GM21723 (cell line): ENCODE data around the gene TACC2.

Source experiments
- ATAC-seq: cut with Tn5 transposase; IDR thresholded peaks from one replicate; pipeline ENCODE4 v1.9.1; 2021; ENCODE audit warnings: mild to moderate bottlenecking, moderate library complexity; ENCODE audit not compliant: unreplicated experiment

TACC2 gene

GRCh38 chr10:122116331-122116730 lies 127.4 kb downstream of the TACC2 start:
- ATAC-seq, result no peak

GRCh38 chr10:122117475-122117874 lies 128.5 kb downstream of the TACC2 start:
- no peak for ATAC-seq

- no peak for ATAC-seq
These were observed 131.2 kb downstream of the TACC2 start for GRCh38 chr10:122120008-122120744.

- ATAC-seq, result no peak
These were observed 132.1 kb downstream of the TACC2 start for GRCh38 chr10:122121059-122121458.

GRCh38 chr10:122122493-122122892 lies 133.5 kb downstream of the TACC2 start:
- ATAC-seq, result no peak

- no peak for ATAC-seq
These were observed 134.2 kb downstream of the TACC2 start for GRCh38 chr10:122123186-122123585.

- ATAC-seq, result no peak
These were observed 135.4 kb downstream of the TACC2 start for GRCh38 chr10:122124342-122124741.

GRCh38 chr10:122124808-122125207 lies 135.8 kb downstream of the TACC2 start:
- no peak for ATAC-seq

- no peak for ATAC-seq
These were observed 138.0 kb downstream of the TACC2 start for GRCh38 chr10:122126763-122127659.

GRCh38 chr10:122127943-122128342 lies 139.0 kb downstream of the TACC2 start:
- no peak for ATAC-seq

GRCh38 chr10:122128357-122128756 lies 139.4 kb downstream of the TACC2 start:
- ATAC-seq, result no peak

GRCh38 chr10:122130474-122131110 lies 141.6 kb downstream of the TACC2 start:
- no peak for ATAC-seq

- no peak for ATAC-seq
These were observed 143.4 kb downstream of the TACC2 start for GRCh38 chr10:122132331-122132755.

- no peak for ATAC-seq
These were observed 144.1 kb downstream of the TACC2 start for GRCh38 chr10:122132882-122133565.

- no peak for ATAC-seq
These were observed 146.5 kb downstream of the TACC2 start for GRCh38 chr10:122135251-122136025.

GRCh38 chr10:122138831-122139625 lies 150.1 kb downstream of the TACC2 start:
- no peak for ATAC-seq

- ATAC-seq, result no peak
These were observed 150.7 kb downstream of the TACC2 start for GRCh38 chr10:122139627-122140170.

- no peak for ATAC-seq
These were observed 151.5 kb downstream of the TACC2 start for GRCh38 chr10:122140461-122140902.
